ENCODE data around the gene LBR.

LBR gene

DNA sequence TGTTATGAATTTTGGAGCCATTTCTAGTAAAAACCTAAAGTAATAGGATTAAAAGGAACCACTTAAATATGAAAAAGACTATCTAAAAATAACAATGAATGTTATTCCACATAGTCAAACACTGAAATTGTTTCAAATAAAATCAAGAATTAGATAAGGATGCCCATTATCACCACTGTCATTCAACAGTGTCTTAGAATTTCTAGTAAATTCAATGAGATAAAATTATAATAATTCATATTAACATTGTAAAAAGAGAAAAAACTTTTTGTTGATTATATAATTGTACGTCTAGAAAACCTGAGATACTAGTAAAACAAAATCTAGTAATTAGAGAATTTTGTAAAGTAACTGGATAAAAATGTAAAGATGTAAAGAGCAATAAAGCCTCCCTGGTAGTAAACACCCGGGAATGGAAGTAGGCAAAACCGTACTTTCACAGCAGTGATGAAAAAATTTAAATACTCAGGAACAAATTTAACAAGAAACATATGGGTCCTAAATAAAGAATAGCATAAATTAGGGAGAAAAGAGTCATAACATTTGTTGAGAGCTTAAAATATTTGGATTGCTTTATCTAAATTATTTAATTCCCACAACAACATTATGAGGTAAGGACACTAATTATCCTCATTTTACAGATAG, 56.4 kb downstream of the LBR start:
- WGBS, 2 experiments: 83 to 97% methylated on average over 2 to 3 of the region's 3 CpGs
- no peak overlapping the region for H3K27ac ChIP-seq (ENCODE audit: insufficient read depth, low read depth, low read length, poor library complexity, severe bottlenecking)
- no peaks in the 10 kb centered on the region for H3K9me3 ChIP-seq (ENCODE audit: control insufficient read depth, low read length)
- no peak overlapping the region for H3K4me3 ChIP-seq (ENCODE audit: insufficient read depth, low read depth, low read length)
- no peaks in the 10 kb centered on the region for H3K27me3 ChIP-seq (ENCODE audit: control insufficient read depth, insufficient read depth, low read length, poor library complexity, severe bottlenecking)
- no peaks in the 10 kb centered on the region for H3K4me1 ChIP-seq (ENCODE audit: control insufficient read depth, insufficient read depth, low read length)
- no peaks in the 10 kb centered on the region for H3K36me3 ChIP-seq (ENCODE audit: control insufficient read depth, insufficient read depth, low read length)

DNA sequence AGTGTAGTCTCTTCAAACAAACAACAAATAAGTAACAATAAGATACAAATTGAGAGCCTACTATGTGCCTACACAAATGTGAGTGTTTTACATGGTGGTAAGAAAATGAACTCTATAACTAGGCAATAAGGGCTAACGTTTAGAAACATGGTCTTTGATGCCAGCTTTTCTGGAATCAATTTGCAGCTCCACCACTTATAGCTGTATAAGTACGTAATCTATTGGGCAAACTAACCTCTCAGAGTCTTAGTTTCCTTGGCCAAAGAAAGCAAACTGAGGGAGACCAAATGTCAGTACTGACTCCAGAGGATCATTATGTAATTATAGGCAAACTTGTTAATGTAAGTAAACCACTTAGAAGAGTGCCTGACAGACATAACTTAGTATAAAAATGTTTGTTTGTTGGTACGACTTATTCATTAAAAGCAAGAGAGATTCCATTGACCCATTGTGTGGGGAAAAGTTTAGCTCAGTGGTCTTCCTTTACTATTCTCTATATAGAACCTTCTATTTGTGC, 59.7 kb downstream of the LBR start:
- no peaks in the 10 kb centered on the region for H3K36me3 ChIP-seq (ENCODE audit: control insufficient read depth, insufficient read depth, low read length)
- no peak overlapping the region for H3K4me3 ChIP-seq (ENCODE audit: insufficient read depth, low read depth, low read length)
- WGBS, 2 experiments: 89 to 96% methylated on average over 2 to 3 of the region's 3 CpGs
- no peaks in the 10 kb centered on the region for H3K4me1 ChIP-seq (ENCODE audit: control insufficient read depth, insufficient read depth, low read length)
- H3K27me3 ChIP-seq (ENCODE audit: control insufficient read depth, insufficient read depth, low read length, poor library complexity, severe bottlenecking): no peaks in the 10 kb centered on the region
- H3K9me3 ChIP-seq (ENCODE audit: control insufficient read depth, low read length): no peaks in the 10 kb centered on the region
- H3K27ac ChIP-seq (ENCODE audit: insufficient read depth, low read depth, low read length, poor library complexity, severe bottlenecking): no peak overlapping the region

DNA sequence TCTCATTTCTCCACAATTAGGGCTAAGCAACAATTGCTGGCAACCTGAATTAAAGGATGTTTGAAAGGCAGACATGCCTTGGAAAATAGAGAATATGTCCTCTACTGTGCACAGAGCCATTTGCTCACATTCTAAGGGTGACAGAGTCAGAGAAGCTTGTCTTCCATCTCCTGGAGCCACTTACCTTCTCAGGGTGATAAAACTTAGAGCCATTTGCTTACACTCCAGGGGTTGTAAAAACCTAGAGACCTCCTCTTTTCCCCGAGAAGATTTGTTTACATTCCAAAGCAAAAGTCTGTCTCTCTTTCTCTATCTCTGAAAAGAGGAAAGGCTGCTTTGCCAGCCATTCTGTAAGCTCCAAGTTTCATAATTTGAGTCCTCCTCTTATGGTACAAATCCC, 61.3 kb downstream of the LBR start:
- H3K27ac ChIP-seq (ENCODE audit: insufficient read depth, low read depth, low read length, poor library complexity, severe bottlenecking): no peak overlapping the region
- H3K4me3 ChIP-seq (ENCODE audit: insufficient read depth, low read depth, low read length): no peak overlapping the region
- no peaks in the 10 kb centered on the region for H3K4me1 ChIP-seq (ENCODE audit: control insufficient read depth, insufficient read depth, low read length)
- no peaks in the 10 kb centered on the region for H3K36me3 ChIP-seq (ENCODE audit: control insufficient read depth, insufficient read depth, low read length)
- H3K27me3 ChIP-seq (ENCODE audit: control insufficient read depth, insufficient read depth, low read length, poor library complexity, severe bottlenecking): no peaks in the 10 kb centered on the region
- no peaks in the 10 kb centered on the region for H3K9me3 ChIP-seq (ENCODE audit: control insufficient read depth, low read length)
- WGBS, 2 experiments: 0 to 9% methylated on average over 1 of the region's 1 CpG

GRCh38 chr1:225366018-225366417, 61.8 kb downstream of the LBR start:
- no peaks in the 10 kb centered on the region for H3K36me3 ChIP-seq (ENCODE audit: control insufficient read depth, insufficient read depth, low read length)
- H3K27me3 ChIP-seq (ENCODE audit: control insufficient read depth, insufficient read depth, low read length, poor library complexity, severe bottlenecking): no peaks in the 10 kb centered on the region
- H3K27ac ChIP-seq (ENCODE audit: insufficient read depth, low read depth, low read length, poor library complexity, severe bottlenecking): no peak overlapping the region
- H3K4me1 ChIP-seq (ENCODE audit: control insufficient read depth, insufficient read depth, low read length): no peaks in the 10 kb centered on the region
- no peak overlapping the region for H3K4me3 ChIP-seq (ENCODE audit: insufficient read depth, low read depth, low read length)
- H3K9me3 ChIP-seq (ENCODE audit: control insufficient read depth, low read length): no peaks in the 10 kb centered on the region

GRCh38 chr1:225364439-225364838, 63.4 kb downstream of the LBR start:
- Histone ChIP-seq H3K4me3 (ENCODE audit: insufficient read depth, low read depth, low read length) (no peak overlapping the region), H3K36me3 (ENCODE audit: control insufficient read depth, insufficient read depth, low read length) (no peaks in the 10 kb centered on the region), H3K27ac (ENCODE audit: insufficient read depth, low read depth, low read length, poor library complexity, severe bottlenecking) (no peak overlapping the region), H3K9me3 (ENCODE audit: control insufficient read depth, low read length) (no peaks in the 10 kb centered on the region), H3K27me3 (ENCODE audit: control insufficient read depth, insufficient read depth, low read length, poor library complexity, severe bottlenecking) (no peaks in the 10 kb centered on the region), H3K4me1 (ENCODE audit: control insufficient read depth, insufficient read depth, low read length) (no peaks in the 10 kb centered on the region)
- WGBS, 2 experiments: 88 to 95% methylated on average over 3 to 5 of the region's 6 CpGs

GRCh38 chr1:225362805-225363204, 65.0 kb downstream of the LBR start:
- H3K27ac ChIP-seq (ENCODE audit: insufficient read depth, low read depth, low read length, poor library complexity, severe bottlenecking): no peak overlapping the region
- H3K36me3 ChIP-seq (ENCODE audit: control insufficient read depth, insufficient read depth, low read length): no peaks in the 10 kb centered on the region
- H3K9me3 ChIP-seq (ENCODE audit: control insufficient read depth, low read length): no peaks in the 10 kb centered on the region
- H3K27me3 ChIP-seq (ENCODE audit: control insufficient read depth, insufficient read depth, low read length, poor library complexity, severe bottlenecking): no peaks in the 10 kb centered on the region
- no peak overlapping the region for H3K4me3 ChIP-seq (ENCODE audit: insufficient read depth, low read depth, low read length)
- no peaks in the 10 kb centered on the region for H3K4me1 ChIP-seq (ENCODE audit: control insufficient read depth, insufficient read depth, low read length)

DNA sequence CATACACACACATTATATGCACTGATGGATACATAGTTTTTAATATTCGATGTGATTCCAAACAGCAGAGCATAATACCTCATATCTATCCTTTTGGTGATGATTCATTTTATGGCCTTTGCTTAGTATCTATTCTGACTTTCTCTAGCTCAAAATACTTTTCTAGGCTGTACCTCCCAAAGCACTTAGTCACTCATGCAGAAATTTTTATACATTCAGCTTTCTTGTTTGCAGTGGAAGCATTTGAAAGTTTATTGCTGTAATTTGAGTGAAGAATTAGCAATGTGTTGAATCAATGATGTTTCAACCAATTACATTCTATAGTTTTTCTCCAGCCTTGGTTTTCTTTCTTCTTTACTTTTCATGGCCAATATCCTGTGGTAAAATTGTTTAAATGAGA, 66.7 kb downstream of the LBR start:
- Histone ChIP-seq H3K36me3 (ENCODE audit: control insufficient read depth, insufficient read depth, low read length) (no peaks in the 10 kb centered on the region), H3K4me3 (ENCODE audit: insufficient read depth, low read depth, low read length) (no peak overlapping the region), H3K27me3 (ENCODE audit: control insufficient read depth, insufficient read depth, low read length, poor library complexity, severe bottlenecking) (no peaks in the 10 kb centered on the region), H3K9me3 (ENCODE audit: control insufficient read depth, low read length) (no peaks in the 10 kb centered on the region), H3K4me1 (ENCODE audit: control insufficient read depth, insufficient read depth, low read length) (no peaks in the 10 kb centered on the region), H3K27ac (ENCODE audit: insufficient read depth, low read depth, low read length, poor library complexity, severe bottlenecking) (no peak overlapping the region)
- 83 to 100% methylated on average over 1 of the region's 1 CpG for WGBS, 2 experiments

- H3K27me3 ChIP-seq (ENCODE audit: control insufficient read depth, insufficient read depth, low read length, poor library complexity, severe bottlenecking): no peaks in the 10 kb centered on the region
- no peaks in the 10 kb centered on the region for H3K36me3 ChIP-seq (ENCODE audit: control insufficient read depth, insufficient read depth, low read length)
- H3K4me3 ChIP-seq (ENCODE audit: insufficient read depth, low read depth, low read length): no peak overlapping the region
- H3K4me1 ChIP-seq (ENCODE audit: control insufficient read depth, insufficient read depth, low read length): no peaks in the 10 kb centered on the region
- H3K9me3 ChIP-seq (ENCODE audit: control insufficient read depth, low read length): no peaks in the 10 kb centered on the region
- H3K27ac ChIP-seq (ENCODE audit: insufficient read depth, low read depth, low read length, poor library complexity, severe bottlenecking): no peak overlapping the region
- 90 to 94% methylated on average over 4 of the region's 4 CpGs for WGBS, 2 experiments
Measured at GRCh38 chr1:225360119-225360518, 67.7 kb downstream of the LBR start.

- no peaks in the 10 kb centered on the region for H3K4me1 ChIP-seq (ENCODE audit: control insufficient read depth, insufficient read depth, low read length)
- WGBS, 2 experiments: 88 to 94% methylated on average over 1 of the region's 1 CpG
Measured at GRCh38 chr1:225355863-225356262, 72.0 kb downstream of the LBR start.

DNA sequence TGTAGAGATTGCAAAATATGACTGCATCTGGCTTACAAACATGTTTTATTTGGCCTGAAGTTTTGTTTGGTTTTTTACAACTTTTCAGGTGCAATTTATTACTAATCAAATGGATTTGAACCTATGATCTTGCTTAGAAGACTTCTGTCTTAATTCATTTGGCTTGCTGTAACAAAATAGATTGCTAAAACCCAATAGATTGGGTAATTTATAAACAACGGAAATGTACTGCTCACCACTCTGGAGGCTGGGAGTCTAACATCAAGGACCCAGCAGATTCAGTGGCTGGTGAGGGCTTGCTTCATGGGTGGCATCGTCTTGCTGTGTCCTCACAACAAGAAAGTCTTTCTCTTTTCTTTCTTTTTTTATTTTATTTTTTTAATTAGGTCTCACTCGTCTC, 72.9 kb downstream of the LBR start:
- H3K27me3 ChIP-seq (ENCODE audit: control insufficient read depth, insufficient read depth, low read length, poor library complexity, severe bottlenecking): no peaks in the 10 kb centered on the region
- no peaks in the 10 kb centered on the region for H3K9me3 ChIP-seq (ENCODE audit: control insufficient read depth, low read length)
- no peak overlapping the region for H3K4me3 ChIP-seq (ENCODE audit: insufficient read depth, low read depth, low read length)
- no peaks in the 10 kb centered on the region for H3K4me1 ChIP-seq (ENCODE audit: control insufficient read depth, insufficient read depth, low read length)
- WGBS, 2 experiments: 88 to 89% methylated on average over 3 of the region's 3 CpGs
- H3K36me3 ChIP-seq (ENCODE audit: control insufficient read depth, insufficient read depth, low read length): no peaks in the 10 kb centered on the region
- H3K27ac ChIP-seq (ENCODE audit: insufficient read depth, low read depth, low read length, poor library complexity, severe bottlenecking): no peak overlapping the region

More at GRCh38 chr1:225355863-225356262, 72.0 kb downstream of the LBR start:
- no peaks in the 10 kb centered on the region for H3K36me3 ChIP-seq (ENCODE audit: control insufficient read depth, insufficient read depth, low read length)
- H3K4me3 ChIP-seq (ENCODE audit: insufficient read depth, low read depth, low read length): no peak overlapping the region
- no peaks in the 10 kb centered on the region for H3K27me3 ChIP-seq (ENCODE audit: control insufficient read depth, insufficient read depth, low read length, poor library complexity, severe bottlenecking)
- H3K27ac ChIP-seq (ENCODE audit: insufficient read depth, low read depth, low read length, poor library complexity, severe bottlenecking): no peak overlapping the region
- H3K9me3 ChIP-seq (ENCODE audit: control insufficient read depth, low read length): no peaks in the 10 kb centered on the region

All from ectodermal cell (in vitro differentiated cells).